HepG2 (cell line): ENCODE measurements around the gene CASKIN2. TPM values are rescaled to one million over a fixed set of nuclear protein-coding genes. Genes with fewer than 3 reads are reported as not detected.

Source experiments
- ARNTL ChIP-seq: sonication (generic); formaldehyde crosslinking; IDR thresholded peaks from 2 replicates; pipeline ENCODE4 v1.4.0; 2020; ENCODE audit warnings: mild to moderate bottlenecking, missing genetic modification reagents
- BHLHE40 ChIP-seq: IDR thresholded peaks from 2 replicates; pipeline ENCODE4 v1.6.1; 2011; ENCODE audit warnings: low read length, improper control_type of control experiment
- GABPA ChIP-seq, 2 experiments: IDR thresholded peaks; 2 replicates each; pipeline ENCODE4 v1.6.1; 2011 to 2016; ENCODE audit warnings: low read depth in 2 of 2, low read length in 1 of 2, missing biosample characterization in 1 of 2, missing genetic modification characterization in 1 of 2
- RCOR2 ChIP-seq: IDR thresholded peaks from 2 replicates; pipeline ENCODE4 v1.6.1; 2016; ENCODE audit warnings: missing biosample characterization, missing genetic modification reagents
- TP53 ChIP-seq: sonication (generic); formaldehyde crosslinking; conservative IDR thresholded peaks from 2 replicates; pipeline ENCODE4 v1.4.0; 2020; ENCODE audit warnings: missing genetic modification reagents
- ZBTB3 ChIP-seq: sonication (generic); formaldehyde crosslinking; IDR thresholded peaks from 2 replicates; pipeline ENCODE4 v1.4.0; 2020; ENCODE audit warnings: low read depth, mild to moderate bottlenecking, moderate library complexity, missing genetic modification reagents, borderline replicate concordance
- ZFP36L1 ChIP-seq: sonication (generic); formaldehyde crosslinking; IDR thresholded peaks from 2 replicates; pipeline ENCODE4 v1.8.0; 2022; ENCODE audit warnings: mild to moderate bottlenecking, missing genetic modification reagents, moderate library complexity
- ZFP82 ChIP-seq: sonication (generic); formaldehyde crosslinking; IDR thresholded peaks from 2 replicates; pipeline ENCODE4 v1.5.1; 2020; ENCODE audit warnings: mild to moderate bottlenecking, missing genetic modification reagents, borderline replicate concordance
- ZNF282 ChIP-seq: fragments of 450-650 bp; IDR thresholded peaks from 2 replicates; pipeline ENCODE4 v1.6.1; 2018; ENCODE audit not compliant: partially characterized antibody
- ZNF432 ChIP-seq: sonication (generic); formaldehyde crosslinking; IDR thresholded peaks from 2 replicates; pipeline ENCODE4 v1.5.0; 2020; ENCODE audit warnings: missing genetic modification reagents, mild to moderate bottlenecking, borderline replicate concordance
- ZNF567 ChIP-seq: sonication (generic); formaldehyde crosslinking; IDR thresholded peaks from 2 replicates; pipeline ENCODE4 v1.8.1; 2023; ENCODE audit warnings: mild to moderate bottlenecking, missing genetic modification reagents, borderline replicate concordance
- ZNF652 ChIP-seq: IDR thresholded peaks from 2 replicates; pipeline ENCODE4 v1.6.1; 2016; ENCODE audit warnings: low read depth, borderline replicate concordance
- ZNF761 ChIP-seq: sonication (generic); formaldehyde crosslinking; conservative IDR thresholded peaks from 2 replicates; pipeline ENCODE4 v1.4.0; 2020; ENCODE audit warnings: mild to moderate bottlenecking, missing genetic modification reagents
- ZNF773 ChIP-seq: sonication (generic); formaldehyde crosslinking; IDR thresholded peaks from 2 replicates; pipeline ENCODE4 v1.4.0; 2020; ENCODE audit warnings: missing genetic modification reagents, borderline replicate concordance
- ZNF775 ChIP-seq: sonication (generic); formaldehyde crosslinking; IDR thresholded peaks from 2 replicates; pipeline ENCODE4 v1.4.0; 2020; ENCODE audit warnings: missing genetic modification reagents, mild to moderate bottlenecking, moderate library complexity, borderline replicate concordance
- polyA plus RNA-seq, 8 experiments: library from polyadenylated mRNA; depleted of rRNA in 3 of 8; stranded (reverse) in 7 of 8; unstranded in 1 of 8; fragments of >200 nt; fragmentation: Illumina TruSeq in 4 of 8; extraction: Trizol in 4 of 8; gene quantifications; 2 replicates each; pipeline versions ENCODE4 v1.2.1 to v1.2.3, GENCODE V29; 2011 to 2016; ENCODE audit warnings: low read depth in 4 of 8, missing spikeins in 1 of 8, mixed read lengths in 1 of 8; ENCODE audit not compliant: insufficient read depth in 1 of 8
- total RNA-seq, 5 experiments: library from RNA; depleted of rRNA; stranded (reverse); fragments of >200 nt; fragmentation: Illumina TruSeq; extraction: Trizol; gene quantifications; 2 replicates each; pipeline ENCODE4 v1.2.3, GENCODE V29; 2016; ENCODE audit warnings: low read depth in 1 of 5
- TF ChIP-seq, protein P1 (sequence below): sonication (generic); formaldehyde crosslinking; IDR thresholded peaks from 2 replicates; pipeline ENCODE4 v1.8.1; 2023; ENCODE audit warnings: mild to moderate bottlenecking, missing genetic modification reagents
- TF ChIP-seq, protein P2 (sequence below): sonication (generic); formaldehyde crosslinking; conservative IDR thresholded peaks from 2 replicates; pipeline ENCODE4 v1.4.0; 2020; ENCODE audit warnings: missing genetic modification reagents
- TF ChIP-seq, protein P3 (sequence below): sonication (generic); formaldehyde crosslinking; IDR thresholded peaks from 2 replicates; pipeline ENCODE4 v1.8.1; 2022; ENCODE audit warnings: low read depth, mild to moderate bottlenecking, missing genetic modification reagents
- TF ChIP-seq, protein P4 (sequence below): sonication (generic); formaldehyde crosslinking; IDR thresholded peaks from 2 replicates; pipeline ENCODE4 v1.4.0; 2020; ENCODE audit warnings: mild to moderate bottlenecking, missing genetic modification reagents, borderline replicate concordance

CASKIN2 gene
- total and polyA plus RNA-seq, 2 of the 13 experiments (the other 11 are each of a cell fraction or from before 2014, with no cell fraction given), result 5.2 to 7.8 TPM

DNA sequence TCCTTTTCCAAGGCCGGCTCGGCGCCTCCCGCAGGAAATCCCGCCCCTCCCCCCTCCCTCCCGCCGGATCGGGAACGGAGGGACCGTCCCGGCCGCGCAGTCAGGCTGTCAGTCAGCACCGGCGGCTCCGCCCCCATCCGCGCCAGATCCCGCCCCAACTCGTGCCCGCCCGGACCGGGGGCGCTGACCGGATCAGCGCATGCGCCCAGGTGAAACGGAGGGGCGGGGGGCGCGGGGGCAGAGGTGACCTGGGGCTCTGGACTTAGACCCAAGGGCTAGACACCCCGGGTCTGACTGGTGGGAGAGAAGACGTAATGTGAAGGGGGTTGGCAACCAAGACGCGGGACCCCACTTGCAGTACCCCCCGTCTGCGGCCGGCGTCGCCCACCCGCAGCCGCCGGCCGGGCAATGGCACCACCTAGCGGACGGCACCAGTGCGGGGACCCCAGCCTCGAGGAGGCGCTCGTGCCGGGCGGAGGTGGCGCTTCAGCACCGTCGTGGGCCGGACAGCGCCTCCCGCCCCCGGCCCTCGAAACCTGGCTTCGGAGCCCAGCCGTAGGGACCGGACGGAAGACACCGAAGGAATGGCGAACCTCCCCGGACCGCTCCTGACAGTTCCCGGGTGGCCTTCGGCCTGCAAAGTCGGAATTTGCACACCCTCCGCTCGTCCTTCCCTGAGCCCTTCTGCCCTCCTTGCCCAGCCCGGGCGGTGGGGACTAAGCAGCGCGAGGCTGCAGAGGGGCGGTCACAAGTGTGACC, at the start of gene CASKIN2 (continued):
- TF ChIP-seq, protein P1, sequence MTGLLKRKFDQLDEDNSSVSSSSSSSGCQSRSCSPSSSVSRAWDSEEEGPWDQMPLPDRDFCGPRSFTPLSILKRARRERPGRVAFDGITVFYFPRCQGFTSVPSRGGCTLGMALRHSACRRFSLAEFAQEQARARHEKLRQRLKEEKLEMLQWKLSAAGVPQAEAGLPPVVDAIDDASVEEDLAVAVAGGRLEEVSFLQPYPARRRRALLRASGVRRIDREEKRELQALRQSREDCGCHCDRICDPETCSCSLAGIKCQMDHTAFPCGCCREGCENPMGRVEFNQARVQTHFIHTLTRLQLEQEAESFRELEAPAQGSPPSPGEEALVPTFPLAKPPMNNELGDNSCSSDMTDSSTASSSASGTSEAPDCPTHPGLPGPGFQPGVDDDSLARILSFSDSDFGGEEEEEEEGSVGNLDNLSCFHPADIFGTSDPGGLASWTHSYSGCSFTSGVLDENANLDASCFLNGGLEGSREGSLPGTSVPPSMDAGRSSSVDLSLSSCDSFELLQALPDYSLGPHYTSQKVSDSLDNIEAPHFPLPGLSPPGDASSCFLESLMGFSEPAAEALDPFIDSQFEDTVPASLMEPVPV (CRISPR knock-in tag), result peak; percentile 62; the same call in 1 of the 2 replicates
- TF ChIP-seq ZNF432 (CRISPR knock-in tag), result no peak
- TF ChIP-seq ZNF567 (CRISPR knock-in tag), result peak; percentile 79; the same call in 1 of the 2 replicates
- TF ChIP-seq ZNF282, result no peak
- TF ChIP-seq TP53 (CRISPR knock-in tag), result no peak
- TF ChIP-seq, protein P2, sequence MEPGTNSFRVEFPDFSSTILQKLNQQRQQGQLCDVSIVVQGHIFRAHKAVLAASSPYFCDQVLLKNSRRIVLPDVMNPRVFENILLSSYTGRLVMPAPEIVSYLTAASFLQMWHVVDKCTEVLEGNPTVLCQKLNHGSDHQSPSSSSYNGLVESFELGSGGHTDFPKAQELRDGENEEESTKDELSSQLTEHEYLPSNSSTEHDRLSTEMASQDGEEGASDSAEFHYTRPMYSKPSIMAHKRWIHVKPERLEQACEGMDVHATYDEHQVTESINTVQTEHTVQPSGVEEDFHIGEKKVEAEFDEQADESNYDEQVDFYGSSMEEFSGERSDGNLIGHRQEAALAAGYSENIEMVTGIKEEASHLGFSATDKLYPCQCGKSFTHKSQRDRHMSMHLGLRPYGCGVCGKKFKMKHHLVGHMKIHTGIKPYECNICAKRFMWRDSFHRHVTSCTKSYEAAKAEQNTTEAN (CRISPR knock-in tag), result peak; percentile 68; the same call in 1 of the 2 replicates
- TF ChIP-seq, protein P3, sequence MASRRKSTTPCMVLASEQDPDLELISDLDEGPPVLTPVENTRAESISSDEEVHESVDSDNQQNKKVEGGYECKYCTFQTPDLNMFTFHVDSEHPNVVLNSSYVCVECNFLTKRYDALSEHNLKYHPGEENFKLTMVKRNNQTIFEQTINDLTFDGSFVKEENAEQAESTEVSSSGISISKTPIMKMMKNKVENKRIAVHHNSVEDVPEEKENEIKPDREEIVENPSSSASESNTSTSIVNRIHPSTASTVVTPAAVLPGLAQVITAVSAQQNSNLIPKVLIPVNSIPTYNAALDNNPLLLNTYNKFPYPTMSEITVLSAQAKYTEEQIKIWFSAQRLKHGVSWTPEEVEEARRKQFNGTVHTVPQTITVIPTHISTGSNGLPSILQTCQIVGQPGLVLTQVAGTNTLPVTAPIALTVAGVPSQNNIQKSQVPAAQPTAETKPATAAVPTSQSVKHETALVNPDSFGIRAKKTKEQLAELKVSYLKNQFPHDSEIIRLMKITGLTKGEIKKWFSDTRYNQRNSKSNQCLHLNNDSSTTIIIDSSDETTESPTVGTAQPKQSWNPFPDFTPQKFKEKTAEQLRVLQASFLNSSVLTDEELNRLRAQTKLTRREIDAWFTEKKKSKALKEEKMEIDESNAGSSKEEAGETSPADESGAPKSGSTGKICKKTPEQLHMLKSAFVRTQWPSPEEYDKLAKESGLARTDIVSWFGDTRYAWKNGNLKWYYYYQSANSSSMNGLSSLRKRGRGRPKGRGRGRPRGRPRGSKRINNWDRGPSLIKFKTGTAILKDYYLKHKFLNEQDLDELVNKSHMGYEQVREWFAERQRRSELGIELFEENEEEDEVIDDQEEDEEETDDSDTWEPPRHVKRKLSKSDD (CRISPR knock-in tag), result no peak
- no peak for TF ChIP-seq ZFP36L1
- peak; percentile 80 for TF ChIP-seq BHLHE40
- peak; percentile 9; the same call in 1 of the 2 replicates for TF ChIP-seq ZFP82 (CRISPR knock-in tag)
- TF ChIP-seq, protein P4, sequence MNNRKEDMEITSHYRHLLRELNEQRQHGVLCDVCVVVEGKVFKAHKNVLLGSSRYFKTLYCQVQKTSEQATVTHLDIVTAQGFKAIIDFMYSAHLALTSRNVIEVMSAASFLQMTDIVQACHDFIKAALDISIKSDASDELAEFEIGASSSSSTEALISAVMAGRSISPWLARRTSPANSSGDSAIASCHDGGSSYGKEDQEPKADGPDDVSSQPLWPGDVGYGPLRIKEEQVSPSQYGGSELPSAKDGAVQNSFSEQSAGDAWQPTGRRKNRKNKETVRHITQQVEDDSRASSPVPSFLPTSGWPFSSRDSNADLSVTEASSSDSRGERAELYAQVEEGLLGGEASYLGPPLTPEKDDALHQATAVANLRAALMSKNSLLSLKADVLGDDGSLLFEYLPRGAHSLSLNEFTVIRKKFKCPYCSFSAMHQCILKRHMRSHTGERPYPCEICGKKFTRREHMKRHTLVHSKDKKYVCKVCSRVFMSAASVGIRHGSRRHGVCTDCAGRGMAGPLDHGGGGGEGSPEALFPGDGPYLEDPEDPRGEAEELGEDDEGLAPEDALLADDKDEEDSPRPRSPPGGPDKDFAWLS, result peak; percentile 96; the same call in 1 of the 2 replicates
- peak; percentile 80; the same call in 1 of the 2 replicates for TF ChIP-seq ZNF775 (CRISPR knock-in tag)
- TF ChIP-seq ARNTL (CRISPR knock-in tag), result peak; percentile 90
- peak; percentile 97 for TF ChIP-seq ZNF773 (CRISPR knock-in tag)
- peak; percentile 66; the same call in 1 of the 2 replicates for TF ChIP-seq RCOR2 (CRISPR knock-in tag)
- TF ChIP-seq GABPA (IDR thresholded peaks at IDR 0.05; ENCODE audit: low read depth, low read length), result no peak
- TF ChIP-seq GABPA (CRISPR knock-in tag; IDR thresholded peaks at IDR 0.05; ENCODE audit: low read depth), result peak; percentile 79
- peak; percentile 78; the same call in 1 of the 2 replicates for TF ChIP-seq ZNF761 (CRISPR knock-in tag)
- peak; percentile 87; the same call in 1 of the 2 replicates for TF ChIP-seq ZBTB3
- no peak for TF ChIP-seq ZNF652 (CRISPR knock-in tag)
